Type B pancreatic cell (in vitro differentiated cells): Measurements from ENCODE around the gene ZYG11B. TPM values are rescaled to one million over a fixed set of nuclear protein-coding genes. Genes with fewer than 3 reads are reported as not detected.
A peak's percentile ranks its signal among the peaks of the same experiment; 100 is the strongest.
"Not testable (repeated sequence)": the region's sequence is repeated elsewhere in the genome, so short reads cannot be mapped to it uniquely, and the experiment has no call there.

Source experiments
- DNase-seq: peaks from one replicate; pipeline ENCODE4 v3.0.0; 2021; ENCODE audit warnings: mixed read lengths; ENCODE audit not compliant: unreplicated experiment; ENCODE audit errors: extremely low spot score
- H3K27ac Mint-ChIP-seq: 2 replicates; pipeline ENCODE4 v1.8.0; 2021; ENCODE audit warnings: mild to moderate bottlenecking, mixed read lengths
- H3K27me3 Mint-ChIP-seq: 2 replicates; pipeline ENCODE4 v1.8.0; 2021; ENCODE audit warnings: mixed read lengths
- H3K36me3 Mint-ChIP-seq: 2 replicates; pipeline ENCODE4 v1.8.0; 2021; ENCODE audit warnings: mixed read lengths
- H3K4me1 Mint-ChIP-seq: one replicate; pipeline ENCODE4 v1.8.0; 2021; ENCODE audit warnings: mixed read lengths; ENCODE audit not compliant: unreplicated experiment
- H3K4me3 Mint-ChIP-seq: 2 replicates; pipeline ENCODE4 v1.8.0; 2021; ENCODE audit warnings: mild to moderate bottlenecking, mixed read lengths
- H3K9me3 Mint-ChIP-seq: 2 replicates; pipeline ENCODE4 v1.8.0; 2021; ENCODE audit warnings: mixed read lengths
- total RNA-seq: library from RNA; stranded (reverse); gene quantifications from 2 replicates; pipeline ENCODE4 v1.2.1, GENCODE V29; 2021; ENCODE audit warnings: low replicate concordance
- TF ChIP-seq, protein P1 (sequence below): fragments of 200-600 bp; sonication (generic); conservative IDR thresholded peaks from 2 replicates; pipeline ENCODE4 v1.5.0; 2021; ENCODE audit warnings: antibody characterized with exemption, mild to moderate bottlenecking

The ZYG11B gene
- total RNA-seq, 1 donor from 2014 or later: 32.3 TPM

DNA sequence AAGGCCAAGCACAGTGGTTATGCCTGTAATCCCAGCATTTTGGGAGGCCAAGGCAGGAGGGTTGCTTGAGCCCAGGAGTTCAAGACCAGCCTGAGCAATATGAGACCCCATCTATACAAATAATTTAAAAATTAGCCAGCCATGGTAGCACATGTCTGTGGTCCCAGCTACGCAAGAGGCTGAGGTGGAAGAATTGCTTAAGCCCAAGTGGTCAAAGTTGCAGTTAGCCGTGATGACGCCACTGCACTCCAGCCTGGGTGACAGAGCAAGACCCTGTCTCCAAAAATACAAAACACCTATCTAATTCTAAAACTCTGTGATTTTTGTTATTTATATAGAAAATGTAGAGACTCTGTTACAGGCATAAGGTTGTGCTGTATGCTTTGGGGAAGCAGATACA is 72.1 kb downstream of the ZYG11B start:
- no peaks in the 10 kb centered on the region for H3K9me3 Mint-ChIP-seq
- H3K4me3 Mint-ChIP-seq: no peak overlapping the region
- TF ChIP-seq, protein P1, sequence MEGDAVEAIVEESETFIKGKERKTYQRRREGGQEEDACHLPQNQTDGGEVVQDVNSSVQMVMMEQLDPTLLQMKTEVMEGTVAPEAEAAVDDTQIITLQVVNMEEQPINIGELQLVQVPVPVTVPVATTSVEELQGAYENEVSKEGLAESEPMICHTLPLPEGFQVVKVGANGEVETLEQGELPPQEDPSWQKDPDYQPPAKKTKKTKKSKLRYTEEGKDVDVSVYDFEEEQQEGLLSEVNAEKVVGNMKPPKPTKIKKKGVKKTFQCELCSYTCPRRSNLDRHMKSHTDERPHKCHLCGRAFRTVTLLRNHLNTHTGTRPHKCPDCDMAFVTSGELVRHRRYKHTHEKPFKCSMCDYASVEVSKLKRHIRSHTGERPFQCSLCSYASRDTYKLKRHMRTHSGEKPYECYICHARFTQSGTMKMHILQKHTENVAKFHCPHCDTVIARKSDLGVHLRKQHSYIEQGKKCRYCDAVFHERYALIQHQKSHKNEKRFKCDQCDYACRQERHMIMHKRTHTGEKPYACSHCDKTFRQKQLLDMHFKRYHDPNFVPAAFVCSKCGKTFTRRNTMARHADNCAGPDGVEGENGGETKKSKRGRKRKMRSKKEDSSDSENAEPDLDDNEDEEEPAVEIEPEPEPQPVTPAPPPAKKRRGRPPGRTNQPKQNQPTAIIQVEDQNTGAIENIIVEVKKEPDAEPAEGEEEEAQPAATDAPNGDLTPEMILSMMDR: no peak

GRCh38 chr1:52801011-52801410 is 74.8 kb downstream of the ZYG11B start:
- Mint-ChIP-seq H3K4me3 (no peak overlapping the region), H3K27me3 (no peaks in the 10 kb centered on the region), H3K9me3 (no peaks in the 10 kb centered on the region), H3K27ac (no peak overlapping the region), H3K36me3 (peaks cover 5% of the 10 kb centered on the region), H3K4me1 (no peaks in the 10 kb centered on the region)
- no peak for DNase-seq
- TF ChIP-seq, protein P1: no peak

More for the DNA sequence above, 72.1 kb downstream of the ZYG11B start:
- H3K36me3 Mint-ChIP-seq: peaks cover 17% of the 10 kb centered on the region
- H3K27me3 Mint-ChIP-seq: no peaks in the 10 kb centered on the region
- no peaks in the 10 kb centered on the region for H3K4me1 Mint-ChIP-seq
- no peak overlapping the region for H3K27ac Mint-ChIP-seq
- DNase-seq: no peak

DNA sequence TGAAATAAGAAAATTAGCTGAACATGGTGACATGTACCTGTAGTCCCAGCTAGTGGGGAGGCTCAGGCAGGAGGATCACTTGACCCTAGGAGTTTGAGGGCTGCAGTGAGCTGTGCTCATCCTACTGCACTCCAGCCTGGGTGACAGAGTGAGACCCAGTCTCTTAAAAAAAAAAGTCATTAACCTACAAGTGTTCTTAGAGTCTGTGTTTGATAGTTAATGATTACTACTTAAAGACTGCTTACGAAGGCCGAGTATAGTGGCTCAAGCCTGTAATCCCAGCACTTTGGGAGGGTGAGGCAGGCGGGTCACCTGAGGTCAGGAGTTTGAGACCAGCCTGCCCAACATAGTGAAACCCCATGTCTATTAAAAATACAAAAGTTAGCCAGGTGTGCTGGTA is 77.8 kb downstream of the ZYG11B start:
- H3K9me3 Mint-ChIP-seq, H3K4me3 Mint-ChIP-seq, DNase-seq, H3K27ac Mint-ChIP-seq, H3K36me3 Mint-ChIP-seq, H3K27me3 Mint-ChIP-seq, H3K4me1 Mint-ChIP-seq: not testable (repeated sequence)

DNA sequence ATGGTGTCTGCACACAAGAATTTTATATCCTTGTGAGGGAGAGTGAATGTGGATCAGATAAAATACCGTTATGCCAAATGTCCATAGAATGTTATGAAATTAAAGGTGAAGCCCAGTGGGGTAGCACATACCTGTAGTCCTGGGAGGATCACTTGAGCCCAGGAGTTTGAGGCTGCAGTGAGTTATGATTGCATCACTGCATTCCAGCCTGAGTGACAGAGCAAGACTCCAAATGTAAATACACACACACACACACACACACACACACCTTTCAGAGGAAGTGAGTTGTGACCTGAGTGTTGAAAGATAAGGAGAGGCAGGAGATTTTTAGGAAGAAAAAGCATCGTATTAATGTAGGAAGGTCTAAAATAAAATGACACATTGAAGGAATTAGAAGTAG is 88.2 kb downstream of the ZYG11B start:
- Mint-ChIP-seq H3K9me3 (no peaks in the 10 kb centered on the region), H3K27ac (no peak overlapping the region), H3K4me1 (no peaks in the 10 kb centered on the region), H3K36me3 (peaks cover 23% of the 10 kb centered on the region), H3K4me3 (no peak overlapping the region), H3K27me3 (no peaks in the 10 kb centered on the region)
- DNase-seq: no peak
- TF ChIP-seq, protein P1: no peak

- H3K4me3 Mint-ChIP-seq, H3K4me1 Mint-ChIP-seq, H3K9me3 Mint-ChIP-seq, H3K27me3 Mint-ChIP-seq, DNase-seq, H3K27ac Mint-ChIP-seq: not testable (repeated sequence)
- peaks cover 17% of the 10 kb centered on the region for H3K36me3 Mint-ChIP-seq
Measured at GRCh38 chr1:52820830-52821229, 94.6 kb downstream of the ZYG11B start.

- no peak for DNase-seq
- no peaks in the 10 kb centered on the region for H3K27me3 Mint-ChIP-seq
- H3K9me3 Mint-ChIP-seq: no peaks in the 10 kb centered on the region
- H3K4me1 Mint-ChIP-seq: no peaks in the 10 kb centered on the region
- H3K4me3 Mint-ChIP-seq: no peak overlapping the region
- peaks cover 10% of the 10 kb centered on the region for H3K36me3 Mint-ChIP-seq
- TF ChIP-seq, protein P1: peak; percentile 50
- H3K27ac Mint-ChIP-seq: no peak overlapping the region
Measured at GRCh38 chr1:52825868-52826267, 99.6 kb downstream of the ZYG11B start.

DNA sequence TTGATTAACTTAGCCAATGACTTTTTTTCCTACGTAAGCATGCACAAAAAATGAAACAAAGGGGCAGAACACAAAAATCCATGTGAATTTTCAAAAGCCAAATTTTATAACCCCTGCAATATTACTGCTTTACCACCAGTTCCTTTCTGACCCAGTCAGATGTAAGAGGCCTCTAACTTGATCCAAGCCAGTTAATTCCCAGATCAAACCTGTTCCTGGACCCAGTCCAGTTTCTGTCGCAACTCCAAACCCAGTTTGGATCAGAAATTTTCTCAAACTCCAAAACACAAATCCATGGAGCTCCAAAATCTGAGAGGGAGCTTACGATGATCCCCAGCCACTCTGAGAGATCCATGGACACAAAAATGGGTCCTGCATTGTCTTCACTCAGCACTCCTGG is 108.5 kb downstream of the ZYG11B start:
- Mint-ChIP-seq H3K27me3 (no peaks in the 10 kb centered on the region), H3K9me3 (no peaks in the 10 kb centered on the region), H3K36me3 (no peaks in the 10 kb centered on the region), H3K4me3 (no peak overlapping the region), H3K27ac (no peak overlapping the region), H3K4me1 (no peaks in the 10 kb centered on the region)
- DNase-seq: no peak
- TF ChIP-seq, protein P1: peak; percentile 39
